HepG2 (cell line): ENCODE data around the gene RIMOC1. TPM values are rescaled to one million over a fixed set of nuclear protein-coding genes. Genes with fewer than 3 reads are reported as not detected.

Experiments used
- BCL3 ChIP-seq: sonication (generic); formaldehyde crosslinking; IDR thresholded peaks from 2 replicates; pipeline ENCODE4 v1.5.1; 2020; ENCODE audit warnings: mild to moderate bottlenecking, missing genetic modification reagents, moderate library complexity
- CBX5 ChIP-seq: sonication (generic); formaldehyde crosslinking; IDR thresholded peaks from 2 replicates; pipeline ENCODE4 v1.4.0; 2020; ENCODE audit warnings: missing genetic modification reagents, borderline replicate concordance
- CHD2 ChIP-seq: IDR thresholded peaks from 2 replicates; pipeline ENCODE4 v1.6.1; 2011; ENCODE audit warnings: low read depth, low read length, improper control_type of control experiment
- DBP ChIP-seq: sonication (generic); formaldehyde crosslinking; IDR thresholded peaks from 2 replicates; pipeline ENCODE4 v1.4.0; 2020; ENCODE audit warnings: missing genetic modification reagents; ENCODE audit errors: not compliant biosample characterization
- HMGA1 ChIP-seq: sonication (generic); formaldehyde crosslinking; conservative IDR thresholded peaks from 2 replicates; pipeline ENCODE4 v1.4.0; 2020; ENCODE audit warnings: missing genetic modification reagents
- HNF4A ChIP-seq: sonication (generic); formaldehyde crosslinking; IDR thresholded peaks from 2 replicates; pipeline ENCODE4 v1.4.0; 2020; ENCODE audit warnings: missing genetic modification reagents
- HNRNPL ChIP-seq: fragments of 200-400 bp; formaldehyde crosslinking; IDR thresholded peaks from 2 replicates; pipeline ENCODE4 v1.6.1; 2017; ENCODE audit warnings: mild to moderate bottlenecking, low read depth, low read length
- IKZF4 ChIP-seq: sonication (generic); formaldehyde crosslinking; IDR thresholded peaks from 2 replicates; pipeline ENCODE4 v1.5.1; 2020; ENCODE audit warnings: borderline replicate concordance, mild to moderate bottlenecking, low read depth, missing genetic modification reagents; ENCODE audit errors: not compliant biosample characterization
- IRF9 ChIP-seq: sonication (generic); formaldehyde crosslinking; IDR thresholded peaks from 2 replicates; pipeline ENCODE4 v1.8.0; 2022; ENCODE audit warnings: missing genetic modification reagents, mild to moderate bottlenecking, borderline replicate concordance
- MAZ ChIP-seq, 2 experiments: sonication (generic) in 1 of 2; formaldehyde crosslinking in 1 of 2; IDR thresholded peaks; 2 replicates each; pipeline versions ENCODE4 v1.5.0 to v1.6.1; 2012 to 2020; ENCODE audit warnings: low read depth in 2 of 2, mild to moderate bottlenecking in 2 of 2, borderline replicate concordance in 1 of 2, improper control_type of control experiment in 1 of 2, low read length in 1 of 2, missing genetic modification reagents in 1 of 2, moderate library complexity in 1 of 2
- MBD4 ChIP-seq: IDR thresholded peaks from 2 replicates; pipeline ENCODE4 v1.6.1; 2012; ENCODE audit warnings: low read length, inconsistent platforms, borderline replicate concordance
- MEIS1 ChIP-seq: sonication (generic); formaldehyde crosslinking; IDR thresholded peaks from 2 replicates; pipeline ENCODE4 v1.9.0; 2021; ENCODE audit warnings: mild to moderate bottlenecking, missing genetic modification reagents, moderate library complexity, borderline replicate concordance
- NAIF1 ChIP-seq: sonication (generic); formaldehyde crosslinking; IDR thresholded peaks from 2 replicates; pipeline ENCODE4 v1.5.0; 2020; ENCODE audit warnings: mild to moderate bottlenecking, missing genetic modification reagents, borderline replicate concordance
- THAP11 ChIP-seq: IDR thresholded peaks from 2 replicates; pipeline ENCODE4 v1.6.1; 2016; ENCODE audit warnings: missing biosample characterization, missing genetic modification reagents
- ZNF205 ChIP-seq: IDR thresholded peaks from 2 replicates; pipeline ENCODE4 v1.6.1; 2018; ENCODE audit warnings: missing biosample characterization, missing genetic modification reagents
- ZNF207 ChIP-seq: fragments of 450-650 bp; IDR thresholded peaks from 2 replicates; pipeline ENCODE4 v1.6.1; 2016; ENCODE audit warnings: antibody characterized with exemption, borderline replicate concordance
- ZNF30 ChIP-seq: sonication (generic); formaldehyde crosslinking; IDR thresholded peaks from 2 replicates; pipeline ENCODE4 v1.5.0; 2020; ENCODE audit warnings: mild to moderate bottlenecking, missing genetic modification reagents
- ZNF580 ChIP-seq: IDR thresholded peaks from 2 replicates; pipeline ENCODE4 v1.6.1; 2016; ENCODE audit warnings: low read depth, borderline replicate concordance
- ZNF672 ChIP-seq: sonication (generic); formaldehyde crosslinking; IDR thresholded peaks from 2 replicates; pipeline ENCODE4 v1.8.1; 2022; ENCODE audit warnings: missing genetic modification reagents
- ZNF800 ChIP-seq: sonication (generic); formaldehyde crosslinking; IDR thresholded peaks from 2 replicates; pipeline ENCODE4 v1.4.0; 2020; ENCODE audit warnings: missing genetic modification reagents
- ZUFSP ChIP-seq: sonication (generic); formaldehyde crosslinking; IDR thresholded peaks from 2 replicates; pipeline ENCODE4 v1.9.0; 2021; ENCODE audit warnings: missing genetic modification reagents, mild to moderate bottlenecking, borderline replicate concordance
- polyA plus RNA-seq, 8 experiments: library from polyadenylated mRNA; depleted of rRNA in 3 of 8; stranded (reverse) in 7 of 8; unstranded in 1 of 8; fragments of >200 nt; fragmentation: Illumina TruSeq in 4 of 8; extraction: Trizol in 4 of 8; gene quantifications; 2 replicates each; pipeline versions ENCODE4 v1.2.1 to v1.2.3, GENCODE V29; 2011 to 2016; ENCODE audit warnings: low read depth in 4 of 8, missing spikeins in 1 of 8, mixed read lengths in 1 of 8; ENCODE audit not compliant: insufficient read depth in 1 of 8
- total RNA-seq, 5 experiments: library from RNA; depleted of rRNA; stranded (reverse); fragments of >200 nt; fragmentation: Illumina TruSeq; extraction: Trizol; gene quantifications; 2 replicates each; pipeline ENCODE4 v1.2.3, GENCODE V29; 2016; ENCODE audit warnings: low read depth in 1 of 5

Gene RIMOC1
- total and polyA plus RNA-seq, 2 of the 13 experiments (the other 11 are each of a cell fraction or from before 2014, with no cell fraction given): 16.3 to 16.9 TPM

GRCh38 chr5:41924872-41925554 lies 20.9 kb downstream of the RIMOC1 start, which contains the start of gene FBXO4 (continued):
- TF ChIP-seq BCL3 (CRISPR knock-in tag) (peak; percentile 81; the same call in 1 of the 2 replicates), ZNF207 (no peak), THAP11 (CRISPR knock-in tag) (peak; percentile 82), HNF4A (CRISPR knock-in tag) (no peak; the same call in 1 of the 2 replicates), MBD4 (no peak), IKZF4 (CRISPR knock-in tag) (peak; percentile 67), IRF9 (CRISPR knock-in tag) (peak; percentile 80; the same call in 1 of the 2 replicates), DBP (peak; percentile 60), ZNF672 (0 out of 2 replicates have a peak, but pooled peaks have one; percentile 49), HNRNPL (no peak), HMGA1 (CRISPR knock-in tag) (no peak), MEIS1 (CRISPR knock-in tag) (no peak; the same call in 1 of the 2 replicates), MAZ (IDR thresholded peaks at IDR 0.05; ENCODE audit: borderline replicate concordance, low read depth, low read length) (no peak), MAZ (CRISPR knock-in tag; IDR thresholded peaks at IDR 0.05; ENCODE audit: low read depth) (peak; percentile 67; the same call in 1 of the 2 replicates), NAIF1 (CRISPR knock-in tag) (no peak), CHD2 (0 out of 2 replicates have a peak, but pooled peaks have one; percentile 38), ZNF800 (CRISPR knock-in tag) (no peak), ZNF30 (CRISPR knock-in tag) (no peak), ZNF580 (CRISPR knock-in tag) (no peak), ZNF205 (CRISPR knock-in tag) (peak; percentile 94; the same call in 1 of the 2 replicates), CBX5 (CRISPR knock-in tag) (peak; percentile 76; the same call in 1 of the 2 replicates), ZUFSP (CRISPR knock-in tag) (no peak)
